ENCODE results near the gene TCF12. TPM values are rescaled to one million over a fixed set of nuclear protein-coding genes. Genes with fewer than 3 reads are reported as not detected.

The TCF12 gene
- total and polyA plus RNA-seq, 2 of the 8 experiments (the other 6 are each of a cell fraction or from before 2014, with no cell fraction given): 85.8 to 101 TPM

- Histone ChIP-seq H3K27me3 (replicated peaks in 1 of 4; ENCODE audit: control insufficient read depth in 3 of 4, extremely low read depth in 1 of 4, insufficient read depth in 3 of 4, low read length in 3 of 4) (no peaks in the 10 kb centered on the region), H3K23ac (ENCODE audit: insufficient read length) (no peak overlapping the region), H3K4me2 (ENCODE audit: insufficient read depth in 1 of 2, low read depth in 2 of 2, low read length in 2 of 2) (no peak overlapping the region), H4K5ac (ENCODE audit: insufficient read length, low read depth, low read length) (no peak overlapping the region), H3K18ac (ENCODE audit: extremely low read depth, low read length) (no peak overlapping the region), H3K4me1 (replicated peaks in 1 of 4; ENCODE audit: control insufficient read depth in 3 of 4, insufficient read depth in 4 of 4, low read length in 3 of 4) (no peaks in the 10 kb centered on the region), H3K79me1 (ENCODE audit: low read depth, low read length) (no peaks in the 10 kb centered on the region), H4K20me1 (replicated peaks in 1 of 2; ENCODE audit: control insufficient read depth in 1 of 2, insufficient read depth in 2 of 2, low read length in 2 of 2) (no peaks in the 10 kb centered on the region), H2AFZ (ENCODE audit: low read length) (no peak overlapping the region), H2BK15ac (ENCODE audit: low read length) (no peak overlapping the region), H3K36me3 (ENCODE audit: control insufficient read depth in 2 of 4, insufficient read depth in 4 of 4, low read length in 3 of 4) (no peaks in the 10 kb centered on the region), H2BK20ac (ENCODE audit: low read length) (no peak overlapping the region), H3K79me2 (ENCODE audit: control insufficient read depth in 1 of 2, insufficient read depth in 2 of 2, low read length in 2 of 2) (no peaks in the 10 kb centered on the region), H3K9ac (replicated peaks in 1 of 4; ENCODE audit: extremely low read depth in 1 of 4, low read depth in 3 of 4, low read length in 3 of 4) (no peak overlapping the region), H3K9me3 (ENCODE audit: insufficient read depth in 2 of 2, low read depth in 1 of 2, low read length in 1 of 2) (no peaks in the 10 kb centered on the region), H3K23me2 (ENCODE audit: low read depth, low read length) (no peaks in the 10 kb centered on the region), H4K8ac (ENCODE audit: extremely low read depth, insufficient read depth, low read length) (no peak overlapping the region), H2BK5ac (ENCODE audit: low read depth, low read length) (no peak overlapping the region), H3K4ac (replicated peaks; ENCODE audit: insufficient read length, low read depth, low read length) (no peak overlapping the region), H2BK12ac (ENCODE audit: low read depth, low read length) (no peak overlapping the region), H3K14ac (ENCODE audit: insufficient read length) (no peak overlapping the region), H2BK120ac (replicated peaks; ENCODE audit: low read depth, low read length) (no peak overlapping the region), H2AK5ac (ENCODE audit: low read depth, low read length) (no peak overlapping the region), H3K27ac (ENCODE audit: low read depth, low read length) (no peak overlapping the region), H4K91ac (replicated peaks; ENCODE audit: insufficient read length, low read length) (no peak overlapping the region), H3K56ac (replicated peaks; ENCODE audit: insufficient read length, low read depth, low read length) (no peak overlapping the region), H3K4me3 (ENCODE audit: extremely low read depth in 1 of 4, insufficient read depth in 2 of 4, low read depth in 3 of 4, low read length in 4 of 4) (no peak overlapping the region)
- FAIRE-seq: no peak
- 76% methylated on average over 7 of the region's 7 CpGs; no CpG with 5 or more reads in 1 of the 2 experiments for WGBS, 2 experiments (ENCODE audit: extremely low coverage in 1 of 2, insufficient coverage in 1 of 2, insufficient read length in 1 of 2, insufficient replicate concordance in 2 of 2, low coverage in 1 of 2, low lambda C conversion rate in 2 of 2, missing lambda C conversion rate in 1 of 2)
- DNase-seq (ENCODE audit: low read depth in 1 of 2, low spot score in 2 of 2): no peak
- peak; percentile 77 for TF ChIP-seq TBP (IDR thresholded peaks at IDR 0.05; ENCODE audit: low read depth, low read length)
- no peak for TF ChIP-seq GTF2F1 (IDR thresholded peaks at IDR 0.05; ENCODE audit: borderline replicate concordance, low read depth, low read length)
- no peak for TF ChIP-seq CTBP2 (IDR thresholded peaks at IDR 0.05; ENCODE audit: borderline replicate concordance, insufficient read depth, insufficient read length, low read length)
- POLR2A ChIA-PET (ENCODE audit: partially characterized antibody): interaction anchor here (1.0 kb wide), 1 partner anchor 8 kb away, joined by 3 read pairs; the partner anchor contains the start of gene TCF12
- CTCF ChIA-PET (ENCODE audit: partially characterized antibody): interaction anchor here (0.6 to 1.8 kb wide), 3 partner anchors 12 to 599 kb away, joined by 4 read pairs; no protein-coding TSS in a partner anchor
Measured at GRCh38 chr15:56910801-56911200, 7.6 kb upstream of the TCF12 start.
